DMS53 treated with DMSO at 0.1 percent for 48 hours (cell line): ENCODE measurements around the gene PPFIA1.

Experiments
- DNase-seq: peaks from one replicate; lab custom pipeline; 2025; ENCODE audit not compliant: unreplicated experiment; lab: John Stamatoyannopoulos, UW

The PPFIA1 gene

DNA sequence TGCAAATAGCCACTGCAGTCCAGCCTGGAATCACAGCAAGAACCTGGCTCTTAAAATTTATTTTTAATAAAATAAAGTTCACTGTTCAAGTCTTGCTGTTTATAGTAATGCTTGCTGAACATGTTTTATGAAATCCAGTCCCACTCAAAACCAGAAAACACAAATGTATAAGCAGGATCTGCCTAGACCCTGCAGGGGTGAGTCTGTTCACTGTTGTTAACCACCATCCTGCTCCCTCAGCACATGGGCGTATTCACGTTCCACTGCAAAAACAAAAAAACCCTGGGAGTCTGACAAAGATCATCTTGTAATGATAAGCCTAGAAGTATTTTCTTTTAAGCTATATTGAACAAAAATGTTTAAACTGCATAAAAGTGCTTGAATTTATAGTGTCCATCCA is 82.8 kb downstream of the PPFIA1 start:
- no peak for DNase-seq

DNA sequence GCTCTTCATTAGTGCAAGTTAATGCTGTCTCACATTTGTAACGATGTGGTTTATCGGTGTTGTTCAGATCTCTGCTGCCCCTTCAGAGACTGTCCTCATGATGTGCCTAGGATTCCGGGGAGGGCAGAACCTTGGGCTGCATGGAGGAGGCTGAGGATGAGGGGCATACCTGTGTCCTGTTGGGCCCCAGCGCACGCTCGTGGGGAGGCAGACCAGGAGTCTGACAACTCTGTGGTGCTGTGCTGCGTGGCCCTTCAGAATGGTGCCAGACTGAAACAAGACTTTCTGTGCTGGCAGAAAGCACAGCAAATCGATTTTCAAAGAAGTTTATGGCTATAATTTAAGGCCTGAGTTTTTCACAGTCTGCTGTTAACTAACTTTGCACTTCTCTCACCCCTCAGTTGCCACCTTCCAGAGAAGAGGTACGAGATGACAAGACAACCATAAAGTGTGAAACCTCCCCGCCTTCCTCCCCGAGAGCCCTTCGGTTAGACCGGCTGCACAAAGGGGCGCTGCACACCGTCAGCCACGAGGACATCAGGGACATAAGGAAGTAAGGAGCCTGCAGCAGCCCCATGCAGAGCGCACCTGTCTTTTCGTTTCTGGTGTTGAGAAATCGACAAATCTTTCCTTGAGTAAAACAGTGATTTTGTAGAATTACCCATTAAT is 83.5 kb downstream of the PPFIA1 start:
- DNase-seq: no peak

DNA sequence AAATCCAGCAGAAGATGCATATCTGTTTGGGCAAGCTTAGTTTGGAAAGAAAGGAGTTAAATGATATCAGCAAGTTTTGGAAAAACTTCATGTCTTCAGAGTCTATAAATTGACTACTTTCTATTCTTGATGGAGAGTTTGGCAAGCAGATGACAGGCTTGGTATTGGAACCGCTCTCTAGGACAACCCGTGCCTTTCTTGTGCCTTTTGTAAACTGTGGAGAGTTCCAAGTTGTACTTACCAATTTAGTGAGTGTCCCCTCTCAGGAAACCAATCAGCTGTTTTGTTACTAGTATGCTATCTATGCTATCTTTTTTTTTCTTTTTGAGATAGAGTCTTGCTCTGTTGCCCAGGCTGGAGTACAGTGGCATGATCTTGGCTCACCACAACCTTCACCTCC is 84.1 kb downstream of the PPFIA1 start:
- DNase-seq: no peak

DNA sequence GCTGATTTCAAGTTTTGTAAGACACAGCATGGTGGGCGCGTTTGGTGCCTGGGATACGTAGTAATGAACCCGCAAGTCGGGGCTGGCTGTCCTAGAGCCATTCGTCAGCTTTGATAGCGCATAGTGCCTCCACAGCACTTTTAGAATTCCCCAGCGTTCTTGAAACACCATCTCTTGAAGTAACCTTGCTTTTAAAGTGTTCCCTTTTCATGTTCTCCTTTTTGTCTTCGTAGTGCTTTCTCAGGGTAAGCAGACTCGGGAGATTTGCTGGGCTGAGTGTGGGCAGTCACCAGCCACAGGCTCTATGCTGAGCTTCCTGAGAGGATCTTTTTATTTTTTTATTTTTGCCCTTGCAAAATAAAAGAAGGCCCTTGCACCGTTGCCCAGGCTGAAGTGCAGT is 88.3 kb downstream of the PPFIA1 start:
- no peak for DNase-seq

DNA sequence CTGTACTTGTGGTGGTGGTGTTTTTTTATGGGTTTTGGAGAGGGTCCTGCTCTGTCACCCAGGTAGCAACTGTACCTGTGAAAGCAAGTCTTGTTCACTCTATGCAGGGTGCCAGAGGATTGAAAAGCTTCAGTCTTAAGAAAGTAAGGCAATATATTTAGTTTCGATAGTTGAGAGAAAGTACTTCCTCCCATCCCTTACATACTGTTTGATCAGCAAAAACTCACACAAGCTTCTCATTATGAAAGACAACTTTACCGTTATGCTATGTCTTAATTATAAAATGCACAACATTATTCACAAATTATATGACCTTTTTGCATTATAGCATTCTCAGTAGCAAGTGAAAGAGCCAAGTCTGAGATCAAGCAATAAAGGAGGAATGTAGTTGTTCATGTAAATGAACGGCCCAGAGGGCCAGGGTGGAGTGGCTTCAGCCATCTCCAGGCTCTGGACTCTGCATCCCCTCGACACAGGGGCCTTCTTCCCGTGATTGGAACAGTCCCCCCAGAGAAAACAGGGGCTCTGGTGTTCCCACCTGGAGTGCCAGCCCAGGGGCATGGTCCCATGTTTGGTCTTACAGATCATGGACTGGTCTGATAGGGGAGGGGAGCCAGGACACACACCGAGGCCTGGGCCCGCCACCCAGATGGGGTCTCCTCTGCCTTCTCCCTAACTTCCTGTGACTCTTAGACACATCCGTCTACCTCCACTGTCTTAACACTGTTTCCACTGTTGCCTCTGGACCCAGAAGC is 89.1 kb downstream of the PPFIA1 start:
- no peak for DNase-seq

DNA sequence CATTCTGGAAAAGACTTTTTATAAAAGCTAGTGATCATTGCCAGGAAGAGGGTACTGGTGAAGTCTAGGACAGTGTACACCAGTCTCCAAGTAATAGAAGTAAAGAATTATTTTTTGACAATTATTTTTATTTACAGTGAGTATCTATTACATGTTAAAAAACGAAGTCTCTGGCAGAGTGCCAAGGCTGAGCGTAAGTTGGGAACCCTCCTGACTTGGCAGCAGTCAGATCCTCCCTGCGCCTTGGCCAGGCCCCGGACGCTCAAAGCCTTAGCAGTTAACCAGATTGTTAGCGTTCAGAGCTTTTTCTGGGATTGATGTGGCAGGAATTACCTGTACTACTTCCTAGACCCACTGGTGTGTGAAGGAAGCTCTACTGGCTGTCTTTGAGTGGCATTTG is 89.7 kb downstream of the PPFIA1 start:
- DNase-seq: no peak

DNA sequence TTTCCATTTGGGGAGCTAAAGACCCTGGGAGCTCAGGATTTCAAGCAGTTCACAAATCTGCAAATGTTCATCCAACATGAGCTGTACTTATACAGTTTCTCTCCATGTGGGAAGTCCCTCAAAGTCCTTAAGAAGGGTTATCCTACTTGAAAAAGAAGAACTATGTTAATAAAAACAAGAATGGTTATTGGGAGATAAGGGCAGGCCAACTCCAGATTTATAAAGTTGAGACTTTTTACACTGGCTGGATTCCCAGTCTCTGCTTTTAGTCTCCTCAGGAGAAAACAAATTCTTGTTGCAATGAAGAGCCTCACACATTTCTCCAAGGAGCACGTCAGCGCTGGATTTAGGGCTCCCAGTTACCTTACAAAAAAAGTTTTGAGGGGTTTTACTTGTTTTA is 93.7 kb downstream of the PPFIA1 start:
- DNase-seq: no peak

DNA sequence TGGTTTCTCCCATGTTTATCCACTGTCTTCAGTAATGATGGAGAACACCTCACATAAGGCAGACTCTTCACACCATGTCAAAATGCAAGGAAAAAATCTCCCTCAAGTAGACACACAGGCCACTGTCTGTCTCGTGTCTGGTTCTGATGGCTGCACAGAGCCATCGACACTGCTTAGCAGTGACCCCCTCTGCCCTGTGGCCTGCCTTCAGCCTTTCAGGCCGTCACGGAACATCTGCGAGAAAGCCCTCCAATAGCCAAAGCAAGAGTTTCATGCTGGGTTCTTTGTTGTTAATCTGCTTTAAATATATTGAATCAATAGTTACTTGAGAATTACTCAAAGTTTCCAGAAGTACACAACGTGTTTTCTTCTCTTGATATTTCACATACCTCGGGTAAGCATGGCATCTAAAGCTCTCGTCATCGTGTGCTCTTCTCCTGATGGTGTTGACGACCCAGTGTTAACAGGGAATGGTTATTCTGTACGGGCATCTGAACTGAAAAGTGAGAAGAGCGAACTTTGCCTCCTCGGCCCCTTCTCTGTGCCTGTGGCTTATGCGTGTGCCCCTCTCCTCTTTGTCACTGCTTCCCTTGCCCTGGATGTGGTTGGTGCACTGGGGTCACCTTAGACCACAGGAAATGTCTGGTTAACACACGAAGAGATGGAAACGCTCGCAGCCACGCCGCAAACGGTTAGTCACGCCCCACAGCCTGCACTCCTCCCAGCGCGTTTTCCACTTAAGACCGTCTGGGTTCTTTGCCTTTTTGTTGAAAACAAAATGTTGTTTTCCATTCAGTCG is 94.5 kb downstream of the PPFIA1 start:
- no peak for DNase-seq

DNA sequence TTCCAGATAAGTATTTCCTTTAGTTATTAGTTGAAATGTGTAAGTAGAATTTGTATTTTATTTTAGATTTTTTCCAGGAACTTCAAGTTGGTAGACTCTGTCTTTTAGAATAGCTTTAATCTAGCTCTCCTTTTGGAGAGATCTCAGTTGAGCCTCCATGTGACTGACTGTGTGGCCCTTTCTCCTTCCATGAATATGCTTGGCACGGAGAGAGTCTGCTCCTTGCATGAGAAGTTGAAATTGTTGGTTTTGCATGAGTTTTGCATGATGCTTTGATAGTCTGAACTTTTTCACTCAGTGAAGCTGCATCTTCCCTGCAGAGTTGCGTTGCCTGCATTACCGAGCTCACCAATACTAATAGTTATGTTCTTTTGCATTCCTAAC is 95.0 kb downstream of the PPFIA1 start:
- DNase-seq: no peak

DNA sequence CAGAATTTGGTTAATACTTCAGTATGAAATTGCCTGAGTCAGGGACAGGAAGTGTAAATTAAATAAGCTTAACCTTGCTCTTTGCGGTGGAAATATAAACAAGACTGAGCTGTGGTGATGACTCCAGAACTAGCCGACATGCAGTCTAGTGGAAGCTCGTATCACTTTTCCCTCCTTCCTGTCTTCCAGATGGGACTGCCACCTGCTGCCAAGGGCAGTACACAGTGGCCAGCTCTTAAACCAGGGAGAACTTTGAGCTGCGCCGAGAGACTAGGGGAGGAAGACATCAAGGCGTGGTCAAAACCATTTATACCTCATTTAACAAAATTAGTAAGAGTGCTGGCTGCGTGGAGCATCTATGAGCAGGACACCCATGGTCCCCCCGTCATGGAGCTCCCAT is 96.6 kb downstream of the PPFIA1 start:
- no peak for DNase-seq

DNA sequence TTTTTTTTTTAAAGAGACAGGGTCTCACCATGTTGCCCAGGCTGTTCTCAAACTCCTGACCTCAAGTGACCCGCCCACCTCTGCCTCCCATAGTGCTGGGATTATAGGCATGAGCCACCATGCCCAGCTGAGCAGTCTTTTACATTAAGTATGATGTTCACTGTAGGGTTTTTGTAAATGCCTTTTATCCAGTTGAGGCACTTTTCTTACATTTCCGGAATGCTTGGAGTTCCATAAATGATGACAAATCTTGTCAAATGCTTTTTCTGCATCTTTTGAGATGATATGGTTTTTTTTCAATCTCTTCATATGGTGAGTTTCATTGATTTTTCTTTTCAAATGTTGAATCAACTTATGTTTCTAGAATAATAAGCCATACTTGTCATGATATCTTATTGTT is 98.5 kb downstream of the PPFIA1 start:
- no peak for DNase-seq

DNA sequence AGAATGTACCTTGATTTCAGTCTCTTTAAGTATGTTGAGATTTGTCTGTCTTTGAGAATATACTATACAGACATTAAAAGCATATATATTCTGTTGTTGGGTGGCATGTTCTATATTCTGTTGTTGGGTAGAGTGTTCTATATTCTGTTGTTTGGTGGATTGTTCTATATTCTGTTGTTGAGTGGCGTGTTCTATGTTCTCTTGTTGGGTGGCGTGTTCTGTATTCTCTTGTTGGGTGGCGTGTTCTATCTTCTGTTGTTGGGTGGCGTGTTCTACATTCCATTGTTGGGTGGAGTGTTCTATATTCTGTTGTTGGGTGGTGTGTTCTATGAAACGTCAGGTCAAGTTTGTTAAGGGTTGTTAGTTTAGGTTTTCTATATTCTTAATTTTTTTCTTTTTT is 100.8 kb downstream of the PPFIA1 start:
- DNase-seq: no peak

DNA sequence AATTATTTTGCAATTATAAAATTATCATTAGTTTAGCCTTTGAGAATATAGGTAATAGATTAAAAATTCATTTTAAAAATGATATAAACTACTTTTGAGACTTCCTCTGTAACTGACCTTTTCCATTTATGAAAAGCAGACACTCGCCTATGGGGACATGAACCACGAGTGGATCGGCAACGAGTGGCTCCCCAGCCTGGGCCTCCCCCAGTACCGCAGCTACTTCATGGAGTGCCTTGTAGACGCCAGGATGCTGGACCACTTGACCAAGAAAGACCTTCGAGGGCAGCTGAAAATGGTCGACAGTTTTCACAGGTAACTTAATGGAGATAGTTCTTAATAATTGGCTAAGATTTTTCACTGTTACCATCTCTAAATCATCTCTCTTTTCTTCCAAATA is 101.6 kb downstream of the PPFIA1 start:
- DNase-seq: no peak

DNA sequence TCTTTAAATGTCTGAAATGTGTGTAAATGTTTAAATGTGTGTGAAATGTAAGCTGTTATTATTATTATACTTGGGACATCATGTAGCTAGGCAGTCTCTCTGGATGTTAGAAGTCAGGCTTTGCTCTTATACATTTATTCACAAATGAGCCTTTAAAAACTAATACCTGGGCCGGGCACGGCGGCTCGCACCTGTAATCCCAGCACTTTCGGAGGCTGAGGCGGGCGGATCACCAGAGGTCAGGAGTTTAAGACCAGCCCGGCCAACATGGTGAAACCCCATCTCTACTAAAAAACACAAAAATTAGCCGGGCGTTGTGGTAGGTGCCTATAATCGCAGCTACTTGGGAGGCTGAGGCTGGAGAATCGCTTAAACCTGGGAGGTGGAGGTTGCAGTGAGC is 106.1 kb downstream of the PPFIA1 start:
- DNase-seq: no peak

DNA sequence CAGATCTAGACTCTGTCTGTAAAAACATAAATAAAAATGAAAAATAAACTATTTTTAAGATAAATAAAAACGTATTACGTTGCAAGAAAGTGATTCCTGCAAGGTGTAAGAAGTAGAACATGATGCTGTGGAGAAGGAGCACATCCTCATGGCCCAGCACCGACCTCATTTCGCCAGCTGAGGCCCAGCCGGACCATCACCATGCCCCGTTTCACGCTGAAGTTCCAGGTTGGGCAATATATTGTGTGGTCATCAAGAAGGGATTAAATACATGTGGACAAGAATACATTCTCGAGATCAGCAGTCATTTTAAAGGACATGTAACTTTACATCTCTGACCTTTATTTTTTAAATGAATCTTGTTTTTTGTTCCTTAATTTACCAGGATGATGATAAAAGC is 107.2 kb downstream of the PPFIA1 start:
- DNase-seq: no peak

DNA sequence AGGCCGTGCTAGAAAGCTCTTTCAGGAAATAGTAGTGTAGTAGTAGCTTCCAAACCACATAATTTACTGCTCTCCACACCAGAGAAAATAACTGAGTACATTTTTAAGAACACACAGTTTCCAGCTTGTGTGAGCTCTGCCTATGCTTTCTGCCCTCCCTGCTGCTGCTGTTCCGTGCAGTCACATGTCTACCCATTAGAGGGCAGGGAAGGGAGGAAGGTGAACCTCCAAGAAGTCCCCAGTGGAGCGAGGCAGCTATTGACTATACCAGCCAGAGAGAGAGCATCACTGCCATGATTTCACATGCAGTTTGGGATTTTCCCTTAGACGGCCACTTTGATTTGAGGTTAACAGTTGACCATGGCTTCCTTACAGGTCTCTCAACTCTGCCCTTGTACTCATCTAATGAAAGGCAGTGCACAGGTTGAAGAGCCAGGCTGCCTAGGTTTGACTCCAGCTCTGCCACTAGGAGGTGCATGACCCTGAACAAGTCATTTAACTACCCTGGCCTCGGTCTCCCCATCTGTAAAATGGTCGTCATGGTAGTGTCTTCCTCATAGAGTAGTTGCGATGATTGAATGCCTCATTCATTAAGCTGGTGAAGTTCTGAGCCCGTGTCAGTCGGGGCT is 108.1 kb downstream of the PPFIA1 start:
- DNase-seq: no peak

DNA sequence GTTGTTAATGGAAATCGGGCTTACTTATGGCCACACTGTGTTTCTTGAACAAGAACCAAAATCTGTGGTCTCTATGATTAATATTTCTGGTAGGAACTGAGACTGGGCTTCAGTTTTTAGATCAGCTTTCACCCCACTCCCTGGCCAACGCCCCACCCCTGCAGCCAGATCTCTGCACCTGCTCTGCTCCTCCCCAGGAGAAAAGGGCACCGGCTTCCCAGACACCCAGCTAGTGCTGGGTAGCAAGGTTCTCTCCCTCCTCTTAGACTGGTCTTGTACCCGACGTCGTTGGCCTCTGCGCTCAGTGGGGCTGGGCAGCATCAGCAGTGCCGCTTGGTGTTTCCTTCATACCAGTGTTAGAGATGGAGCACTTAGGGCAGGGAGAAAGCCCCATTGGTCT is 110.9 kb downstream of the PPFIA1 start:
- DNase-seq: no peak

DNA sequence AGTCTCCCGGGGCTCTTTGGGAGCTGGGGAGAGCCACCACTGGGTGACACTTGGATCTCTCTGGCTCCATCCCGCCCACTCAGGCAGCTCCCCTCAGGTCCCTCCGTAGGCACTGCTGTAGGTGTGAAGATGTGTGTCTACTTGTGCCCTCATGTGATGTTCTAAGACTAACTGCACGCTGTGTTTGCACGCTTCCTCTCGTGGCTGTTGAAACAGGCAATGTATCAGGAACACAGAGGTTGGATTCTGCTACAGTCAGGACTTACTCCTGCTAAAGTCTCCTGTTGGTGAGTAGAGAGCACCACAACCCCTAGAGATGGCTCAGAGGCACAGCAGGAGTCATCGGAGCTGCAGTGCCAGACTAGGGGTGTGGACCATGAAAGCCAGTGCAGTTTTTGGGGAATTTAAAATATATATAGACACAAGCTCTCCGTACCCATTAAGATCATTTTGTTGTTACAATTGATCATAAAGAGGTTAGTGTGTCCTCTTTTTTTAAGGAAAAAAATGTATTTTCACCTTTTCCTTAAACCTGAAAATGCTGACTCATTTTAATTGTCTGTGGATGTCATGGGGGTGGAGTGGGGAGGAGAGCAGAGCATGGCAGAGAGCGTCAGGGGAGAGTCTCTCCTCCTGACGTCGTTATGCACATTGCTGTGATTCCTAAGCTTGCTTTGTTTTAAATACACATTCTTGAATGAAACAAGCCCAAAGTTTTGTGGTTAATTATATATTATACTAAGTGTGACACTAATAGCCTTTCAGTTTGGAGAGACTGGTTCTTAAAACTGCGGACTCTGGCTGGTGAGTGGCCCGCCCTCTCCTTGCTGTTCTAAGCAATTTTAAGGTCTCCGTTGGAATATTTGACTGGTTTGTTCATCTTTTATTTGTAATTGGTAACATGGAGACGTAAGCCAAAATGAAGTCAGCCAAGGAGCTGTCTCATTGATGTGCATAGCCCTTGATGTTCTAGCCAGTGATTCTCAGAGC is 111.7 kb downstream of the PPFIA1 start:
- no peak for DNase-seq

DNA sequence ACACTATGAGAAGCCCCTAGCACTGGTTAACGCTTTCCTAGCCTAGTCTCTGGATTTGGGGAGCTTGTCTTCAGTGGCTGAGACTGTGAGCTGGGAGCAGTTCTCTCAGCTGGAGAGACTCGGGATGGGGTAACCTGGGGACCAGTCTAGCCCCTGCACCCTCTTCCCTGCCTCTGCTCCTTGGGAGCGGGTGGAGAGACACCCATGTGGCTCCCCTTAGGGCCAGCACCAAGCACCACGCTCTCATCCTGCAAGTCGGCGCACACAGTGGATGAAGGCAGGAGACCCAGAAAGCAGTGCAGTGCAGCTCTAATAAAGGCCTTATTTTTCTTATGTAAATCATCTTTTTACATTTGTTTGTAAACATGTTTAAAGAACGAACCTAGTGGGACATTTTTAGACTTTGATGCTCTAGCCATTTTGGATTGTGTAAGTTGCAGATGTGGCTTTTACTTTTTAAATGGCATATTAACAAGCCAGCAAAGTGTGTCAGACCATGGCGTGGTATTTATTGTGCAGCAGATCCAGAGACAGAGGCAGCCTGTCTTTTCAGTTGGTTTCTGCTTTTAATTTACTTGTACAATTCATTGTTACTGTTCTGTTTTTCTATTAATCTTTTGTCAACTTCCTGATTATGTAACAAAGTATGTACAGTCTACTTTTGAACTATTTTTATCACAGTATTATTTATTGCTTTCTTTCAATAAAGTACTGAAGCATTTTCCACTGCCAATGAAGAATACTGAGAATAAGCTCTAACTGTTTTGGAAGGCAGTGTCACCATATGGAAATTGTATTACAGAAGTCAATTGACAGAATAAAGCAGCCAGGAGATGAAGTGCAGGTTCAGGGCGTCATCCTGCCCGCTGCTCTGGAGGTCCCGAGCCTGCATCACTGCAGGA is 113.4 kb downstream of the PPFIA1 start:
- no peak for DNase-seq
